ENCODE results near the gene MRO. TPM values are rescaled to one million over a fixed set of nuclear protein-coding genes. Genes with fewer than 3 reads are reported as not detected.

The MRO gene
- total and polyA plus RNA-seq, 10 of the 15 experiments (the other 5 are each of a cell fraction or from before 2014, with no cell fraction given) = 0.11 to 0.18 TPM; not detected in 8

DNA sequence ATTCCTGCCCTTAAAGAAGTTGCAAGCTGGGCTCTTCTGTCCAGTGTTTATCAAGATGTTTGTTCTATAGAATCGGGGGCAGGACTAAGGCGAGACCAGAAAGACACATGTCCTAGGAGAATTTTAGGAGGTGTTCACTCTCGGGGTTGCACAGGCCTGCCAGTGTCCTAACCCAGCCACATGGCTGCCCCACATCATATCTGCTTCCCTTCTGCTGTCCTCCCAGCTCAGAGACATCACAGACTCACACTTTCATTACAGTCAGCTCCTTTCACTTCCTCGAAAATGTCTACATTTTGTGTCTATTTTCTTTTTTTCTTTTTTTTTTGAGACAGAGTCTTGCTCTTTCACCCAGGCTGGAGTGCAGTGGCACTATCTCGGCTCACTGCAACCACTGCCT, 10.7 kb upstream of the MRO start:
- POLR2A ChIA-PET = interaction anchor here (0.7 to 3.4 kb wide), 3 partner anchors 48 to 478 kb away, joined by 3 to 10 read pairs (median 4); partner anchors contain the start of gene ME2
- CTCF ChIA-PET = interaction anchor here (0.6 to 4.2 kb wide), 4 partner anchors 11 to 353 kb away, joined by 3 to 31 read pairs (median 4); partner anchors contain the start of gene MRO
- TF ChIP-seq ZNF24 (IDR thresholded peaks at IDR 0.05) (no peak), HDGF (IDR thresholded peaks at IDR 0.05) (no peak), SP1 (IDR thresholded peaks at IDR 0.05; ENCODE audit: low read depth, low read length) (no peak), CREM (IDR thresholded peaks at IDR 0.05; ENCODE audit: low read depth) (no peak), ZSCAN29 (IDR thresholded peaks at IDR 0.05) (no peak), CREB1 (IDR thresholded peaks at IDR 0.05; ENCODE audit: low read depth) (no peak), MXI1 (IDR thresholded peaks at IDR 0.05; ENCODE audit: low read depth, low read length) (no peak), POLR2A (IDR thresholded peaks at IDR 0.05; ENCODE audit: low read depth, low read length) (0 out of 2 replicates have a peak, but pooled peaks have one; percentile 25), SIN3A (IDR thresholded peaks at IDR 0.05; ENCODE audit: low read depth, low read length) (no peak)
- TF ChIP-seq, protein P1, sequence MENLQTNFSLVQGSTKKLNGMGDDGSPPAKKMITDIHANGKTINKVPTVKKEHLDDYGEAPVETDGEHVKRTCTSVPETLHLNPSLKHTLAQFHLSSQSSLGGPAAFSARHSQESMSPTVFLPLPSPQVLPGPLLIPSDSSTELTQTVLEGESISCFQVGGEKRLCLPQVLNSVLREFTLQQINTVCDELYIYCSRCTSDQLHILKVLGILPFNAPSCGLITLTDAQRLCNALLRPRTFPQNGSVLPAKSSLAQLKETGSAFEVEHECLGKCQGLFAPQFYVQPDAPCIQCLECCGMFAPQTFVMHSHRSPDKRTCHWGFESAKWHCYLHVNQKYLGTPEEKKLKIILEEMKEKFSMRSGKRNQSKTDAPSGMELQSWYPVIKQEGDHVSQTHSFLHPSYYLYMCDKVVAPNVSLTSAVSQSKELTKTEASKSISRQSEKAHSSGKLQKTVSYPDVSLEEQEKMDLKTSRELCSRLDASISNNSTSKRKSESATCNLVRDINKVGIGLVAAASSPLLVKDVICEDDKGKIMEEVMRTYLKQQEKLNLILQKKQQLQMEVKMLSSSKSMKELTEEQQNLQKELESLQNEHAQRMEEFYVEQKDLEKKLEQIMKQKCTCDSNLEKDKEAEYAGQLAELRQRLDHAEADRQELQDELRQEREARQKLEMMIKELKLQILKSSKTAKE (IDR thresholded peaks at IDR 0.05; ENCODE audit: low read depth, poor library complexity, severe bottlenecking) = peak; percentile 24
- TF ChIP-seq, protein P2, sequence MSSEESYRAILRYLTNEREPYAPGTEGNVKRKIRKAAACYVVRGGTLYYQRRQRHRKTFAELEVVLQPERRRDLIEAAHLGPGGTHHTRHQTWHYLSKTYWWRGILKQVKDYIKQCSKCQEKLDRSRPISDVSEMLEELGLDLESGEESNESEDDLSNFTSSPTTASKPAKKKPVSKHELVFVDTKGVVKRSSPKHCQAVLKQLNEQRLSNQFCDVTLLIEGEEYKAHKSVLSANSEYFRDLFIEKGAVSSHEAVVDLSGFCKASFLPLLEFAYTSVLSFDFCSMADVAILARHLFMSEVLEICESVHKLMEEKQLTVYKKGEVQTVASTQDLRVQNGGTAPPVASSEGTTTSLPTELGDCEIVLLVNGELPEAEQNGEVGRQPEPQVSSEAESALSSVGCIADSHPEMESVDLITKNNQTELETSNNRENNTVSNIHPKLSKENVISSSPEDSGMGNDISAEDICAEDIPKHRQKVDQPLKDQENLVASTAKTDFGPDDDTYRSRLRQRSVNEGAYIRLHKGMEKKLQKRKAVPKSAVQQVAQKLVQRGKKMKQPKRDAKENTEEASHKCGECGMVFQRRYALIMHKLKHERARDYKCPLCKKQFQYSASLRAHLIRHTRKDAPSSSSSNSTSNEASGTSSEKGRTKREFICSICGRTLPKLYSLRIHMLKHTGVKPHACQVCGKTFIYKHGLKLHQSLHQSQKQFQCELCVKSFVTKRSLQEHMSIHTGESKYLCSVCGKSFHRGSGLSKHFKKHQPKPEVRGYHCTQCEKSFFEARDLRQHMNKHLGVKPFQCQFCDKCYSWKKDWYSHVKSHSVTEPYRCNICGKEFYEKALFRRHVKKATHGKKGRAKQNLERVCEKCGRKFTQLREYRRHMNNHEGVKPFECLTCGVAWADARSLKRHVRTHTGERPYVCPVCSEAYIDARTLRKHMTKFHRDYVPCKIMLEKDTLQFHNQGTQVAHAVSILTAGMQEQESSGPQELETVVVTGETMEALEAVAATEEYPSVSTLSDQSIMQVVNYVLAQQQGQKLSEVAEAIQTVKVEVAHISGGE (CRISPR knock-in tag; IDR thresholded peaks at IDR 0.05) = no peak
- TF ChIP-seq, protein P3, sequence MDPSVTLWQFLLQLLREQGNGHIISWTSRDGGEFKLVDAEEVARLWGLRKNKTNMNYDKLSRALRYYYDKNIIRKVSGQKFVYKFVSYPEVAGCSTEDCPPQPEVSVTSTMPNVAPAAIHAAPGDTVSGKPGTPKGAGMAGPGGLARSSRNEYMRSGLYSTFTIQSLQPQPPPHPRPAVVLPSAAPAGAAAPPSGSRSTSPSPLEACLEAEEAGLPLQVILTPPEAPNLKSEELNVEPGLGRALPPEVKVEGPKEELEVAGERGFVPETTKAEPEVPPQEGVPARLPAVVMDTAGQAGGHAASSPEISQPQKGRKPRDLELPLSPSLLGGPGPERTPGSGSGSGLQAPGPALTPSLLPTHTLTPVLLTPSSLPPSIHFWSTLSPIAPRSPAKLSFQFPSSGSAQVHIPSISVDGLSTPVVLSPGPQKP (IDR thresholded peaks at IDR 0.05; ENCODE audit: low read depth, low read length) = no peak
- TF ChIP-seq, protein P4, sequence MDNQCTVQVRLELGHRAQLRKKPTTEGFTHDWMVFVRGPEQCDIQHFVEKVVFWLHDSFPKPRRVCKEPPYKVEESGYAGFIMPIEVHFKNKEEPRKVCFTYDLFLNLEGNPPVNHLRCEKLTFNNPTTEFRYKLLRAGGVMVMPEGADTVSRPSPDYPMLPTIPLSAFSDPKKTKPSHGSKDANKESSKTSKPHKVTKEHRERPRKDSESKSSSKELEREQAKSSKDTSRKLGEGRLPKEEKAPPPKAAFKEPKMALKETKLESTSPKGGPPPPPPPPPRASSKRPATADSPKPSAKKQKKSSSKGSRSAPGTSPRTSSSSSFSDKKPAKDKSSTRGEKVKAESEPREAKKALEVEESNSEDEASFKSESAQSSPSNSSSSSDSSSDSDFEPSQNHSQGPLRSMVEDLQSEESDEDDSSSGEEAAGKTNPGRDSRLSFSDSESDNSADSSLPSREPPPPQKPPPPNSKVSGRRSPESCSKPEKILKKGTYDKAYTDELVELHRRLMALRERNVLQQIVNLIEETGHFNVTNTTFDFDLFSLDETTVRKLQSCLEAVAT (IDR thresholded peaks at IDR 0.05) = peak; percentile 74; the same call in 1 of the 2 replicates
- TF ChIP-seq, protein P5, sequence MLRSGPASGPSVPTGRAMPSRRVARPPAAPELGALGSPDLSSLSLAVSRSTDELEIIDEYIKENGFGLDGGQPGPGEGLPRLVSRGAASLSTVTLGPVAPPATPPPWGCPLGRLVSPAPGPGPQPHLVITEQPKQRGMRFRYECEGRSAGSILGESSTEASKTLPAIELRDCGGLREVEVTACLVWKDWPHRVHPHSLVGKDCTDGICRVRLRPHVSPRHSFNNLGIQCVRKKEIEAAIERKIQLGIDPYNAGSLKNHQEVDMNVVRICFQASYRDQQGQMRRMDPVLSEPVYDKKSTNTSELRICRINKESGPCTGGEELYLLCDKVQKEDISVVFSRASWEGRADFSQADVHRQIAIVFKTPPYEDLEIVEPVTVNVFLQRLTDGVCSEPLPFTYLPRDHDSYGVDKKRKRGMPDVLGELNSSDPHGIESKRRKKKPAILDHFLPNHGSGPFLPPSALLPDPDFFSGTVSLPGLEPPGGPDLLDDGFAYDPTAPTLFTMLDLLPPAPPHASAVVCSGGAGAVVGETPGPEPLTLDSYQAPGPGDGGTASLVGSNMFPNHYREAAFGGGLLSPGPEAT (IDR thresholded peaks at IDR 0.05; ENCODE audit: low read depth) = 0 out of 2 replicates have a peak, but pooled peaks have one; percentile 30

More for the DNA sequence above, 10.7 kb upstream of the MRO start:
- H3K27ac ChIP-seq (ENCODE audit: control insufficient read depth, insufficient read depth) = peak overlapping the region; percentile 40; the same call in 1 of the 2 replicates
- ATAC-seq = peak; percentile 89
- no peaks in the 10 kb centered on the region for H3K36me3 ChIP-seq (ENCODE audit: control insufficient read depth in 2 of 2, insufficient read depth in 2 of 2, low read length in 1 of 2)
- no peaks in the 10 kb centered on the region for H3K79me2 ChIP-seq (ENCODE audit: control insufficient read depth, insufficient read depth, low read length)
- BruUV-seq (replicated peaks) = no TSS peak
- no peaks in the 10 kb centered on the region for H4K20me1 ChIP-seq (ENCODE audit: control insufficient read depth, insufficient read depth)
- H3K27me3 ChIP-seq (replicated peaks in 1 of 2; ENCODE audit: control insufficient read depth in 2 of 2, insufficient read depth in 2 of 2, low read length in 1 of 2) = no peaks in the 10 kb centered on the region
- no peak for DNase-seq (ENCODE audit: low read depth, low spot score)
- WGBS (ENCODE audit: insufficient coverage, insufficient replicate concordance, low lambda C conversion rate, missing lambda C conversion rate) = 57% methylated on average over 5 of the region's 5 CpGs
- ChIA-PET RAD21 (ENCODE audit: unreplicated experiment) (interaction anchor here (0.6 kb wide), 1 partner anchor 197 kb away, joined by 3 read pairs; no protein-coding TSS in a partner anchor), SMC1A (ENCODE audit: uncharacterized antibody, unreplicated experiment) (interaction anchor here (0.6 to 1.2 kb wide), 4 partner anchors 50 to 809 kb away, joined by 3 to 4 read pairs (median 3); no protein-coding TSS in a partner anchor)
- H3K9me3 ChIP-seq (replicated peaks; ENCODE audit: control insufficient read depth, insufficient read depth, low read length) = no peaks in the 10 kb centered on the region; the same call in 2 of the 3 replicates
- intact Hi-C loops (cut with micrococcal nuclease; ENCODE audit: unreplicated experiment) (no loop called here), in situ Hi-C loops (cut with MboI) (no loop called here)
- no peak overlapping the region for H3K4me3 ChIP-seq
- H2AFZ ChIP-seq (ENCODE audit: control insufficient read depth, low read depth, low read length) = peak overlapping the region; percentile 29; the same call in 1 of the 2 replicates
- H3K9ac ChIP-seq (ENCODE audit: control insufficient read depth, insufficient read depth, low read length) = no peak overlapping the region
- 0 out of 2 replicates have a peak overlapping the region, but pooled peaks have one; percentile 26 for H3K4me2 ChIP-seq (ENCODE audit: control insufficient read depth, insufficient read depth)
- peak; percentile 44 for FAIRE-seq
- peaks cover 21% of the 10 kb centered on the region for H3K4me1 ChIP-seq (ENCODE audit: control insufficient read depth, insufficient read depth, low read length)
